Lung (tissue), 12 donors: ENCODE measurements around the gene USP3. TPM values are rescaled to one million over a fixed set of nuclear protein-coding genes. Genes with fewer than 3 reads are reported as not detected.

ENCODE experiments used
- ATAC-seq: fragments of 200-7000 bp; cut with Tn5 transposase; one replicate; pipeline ENCODE4 v1.9.1; 2020; ENCODE audit warnings: moderate number of reproducible peaks; ENCODE audit not compliant: insufficient read depth, low FRiP score
- DNase-seq, 3 donors: peaks; one replicate each; pipeline ENCODE4 v3.0.0-alpha.2; 2013 to 2017
- H3K27ac ChIP-seq, 2 donors: one replicate each; pipeline ENCODE4 v1.5.1; 2013; ENCODE audit warnings: mild to moderate bottlenecking in 2 of 2, moderate library complexity in 2 of 2, control low read depth in 1 of 2, inconsistent platforms in 1 of 2, low read depth in 1 of 2, low read length in 1 of 2
- H3K27me3 ChIP-seq, 3 donors: one replicate each; pipeline ENCODE4 v1.5.1; 2013; ENCODE audit warnings: low read length in 2 of 3; ENCODE audit not compliant: control insufficient read depth in 3 of 3, insufficient read depth in 3 of 3
- H3K36me3 ChIP-seq, 4 donors: one replicate each; pipeline ENCODE4 v1.5.1; 2013; ENCODE audit warnings: low read length in 4 of 4, mild to moderate bottlenecking in 1 of 4, moderate library complexity in 1 of 4; ENCODE audit not compliant: control insufficient read depth in 4 of 4, insufficient read depth in 4 of 4
- H3K4me1 ChIP-seq, 5 donors: one replicate each; pipeline ENCODE4 v1.5.1; 2013; ENCODE audit warnings: low read length in 5 of 5, mild to moderate bottlenecking in 2 of 5, moderate library complexity in 1 of 5; ENCODE audit not compliant: control insufficient read depth in 5 of 5, insufficient read depth in 5 of 5
- H3K4me3 ChIP-seq: one replicate; pipeline ENCODE4 v1.5.1; 2013; ENCODE audit warnings: mild to moderate bottlenecking, control low read depth, moderate library complexity
- H3K9ac ChIP-seq, 2 donors: one replicate each; pipeline ENCODE4 v1.5.1; 2013; ENCODE audit warnings: low read length in 2 of 2, control low read depth in 1 of 2; ENCODE audit not compliant: insufficient read depth in 1 of 2
- H3K9me3 ChIP-seq, 4 donors: one replicate each; pipeline ENCODE4 v1.5.1; 2013; ENCODE audit warnings: low read length in 3 of 4, mild to moderate bottlenecking in 1 of 4, moderate library complexity in 1 of 4; ENCODE audit not compliant: control insufficient read depth in 4 of 4, insufficient read depth in 3 of 4
- WGBS, 2 donors: extraction: QIAGEN DNeasy Blood & Tissue Kit; methylation state at CpG; one replicate each; pipeline ENCODE4 v1.1.7; 2013; 5-methylcytosine and 5-hydroxymethylcytosine counted together
- polyA plus RNA-seq, 2 donors: library from polyadenylated mRNA; stranded (reverse); fragments of 200-250 nt; gene quantifications; one replicate each; pipeline ENCODE4 v1.2.1, GENCODE V29; 2013
- total RNA-seq, 2 donors: library from RNA; depleted of rRNA in 1 of 2; stranded (reverse); fragments of >200 nt in 1 of 2; gene quantifications; one replicate each; pipeline ENCODE4 v1.2.1, GENCODE V29; 2014 to 2021
- TF ChIP-seq, protein P1 (sequence below): IDR thresholded peaks from 2 replicates; pipeline ENCODE4 v1.5.1; 2012; ENCODE audit warnings: mild to moderate bottlenecking; ENCODE audit errors: control extremely low read depth, extremely low read depth
- donor health status: control.
- donor health status: control.
- donor health status: Bipolar disorder and iron deficiency.
- donor health status: healthy.
- donor health status: DM: yes; HTN: yes; CAD: no.

Gene USP3
- total and polyA plus RNA-seq, 4 donors, result 29.1 to 95.5 (median 49.9) TPM

DNA sequence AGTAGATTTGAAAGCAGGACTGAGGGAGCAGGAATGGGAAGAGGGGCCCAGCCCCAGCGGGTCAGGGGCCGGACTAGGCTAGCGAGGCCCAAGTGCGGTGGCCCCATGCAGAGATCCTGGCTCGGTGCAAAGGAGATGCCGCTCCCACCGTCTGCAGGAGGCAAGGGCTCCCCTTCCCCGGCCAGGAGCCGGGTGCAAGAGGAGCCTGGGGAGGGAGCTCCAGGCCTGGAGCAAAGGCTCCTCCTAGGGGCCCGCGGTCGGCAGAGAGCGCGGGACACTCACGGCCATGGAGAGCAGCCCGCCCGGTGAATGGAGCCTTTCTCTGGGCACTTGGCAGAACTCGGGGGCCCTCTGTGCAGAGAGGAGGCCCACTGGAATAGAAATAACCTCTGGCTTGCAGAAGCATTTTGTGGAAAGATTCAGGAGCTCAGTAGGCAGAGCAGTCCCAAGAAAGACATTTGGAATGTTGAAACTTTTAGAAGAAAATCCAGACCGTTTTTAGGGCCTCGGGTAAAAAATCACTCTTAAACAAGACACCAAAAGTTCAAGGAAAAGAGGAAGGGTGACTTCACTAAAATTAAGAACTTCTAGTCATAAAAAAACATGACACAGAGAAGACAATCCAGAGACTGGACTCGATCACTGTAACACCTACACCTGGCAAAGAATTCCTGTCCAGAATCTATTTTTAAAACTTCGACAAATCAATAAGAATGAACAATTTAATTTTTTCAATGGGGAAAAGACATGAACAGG is 43.0 kb upstream of the USP3 start:
- DNase-seq (peak in 2 of 3 donors; percentile 43 to 49), ATAC-seq (no peak)
- Histone ChIP-seq H3K4me3 (no peak overlapping the region), H3K36me3 (no peaks in the 10 kb centered on the region), H3K9ac (no peak overlapping the region), H3K4me1 (peaks cover 0 to 26% (median 8%) of the 10 kb centered on the region in 5 donors), H3K9me3 (no peaks in the 10 kb centered on the region), H3K27me3 (no peaks in the 10 kb centered on the region), H3K27ac (no peak overlapping the region)
- TF ChIP-seq, protein P1, sequence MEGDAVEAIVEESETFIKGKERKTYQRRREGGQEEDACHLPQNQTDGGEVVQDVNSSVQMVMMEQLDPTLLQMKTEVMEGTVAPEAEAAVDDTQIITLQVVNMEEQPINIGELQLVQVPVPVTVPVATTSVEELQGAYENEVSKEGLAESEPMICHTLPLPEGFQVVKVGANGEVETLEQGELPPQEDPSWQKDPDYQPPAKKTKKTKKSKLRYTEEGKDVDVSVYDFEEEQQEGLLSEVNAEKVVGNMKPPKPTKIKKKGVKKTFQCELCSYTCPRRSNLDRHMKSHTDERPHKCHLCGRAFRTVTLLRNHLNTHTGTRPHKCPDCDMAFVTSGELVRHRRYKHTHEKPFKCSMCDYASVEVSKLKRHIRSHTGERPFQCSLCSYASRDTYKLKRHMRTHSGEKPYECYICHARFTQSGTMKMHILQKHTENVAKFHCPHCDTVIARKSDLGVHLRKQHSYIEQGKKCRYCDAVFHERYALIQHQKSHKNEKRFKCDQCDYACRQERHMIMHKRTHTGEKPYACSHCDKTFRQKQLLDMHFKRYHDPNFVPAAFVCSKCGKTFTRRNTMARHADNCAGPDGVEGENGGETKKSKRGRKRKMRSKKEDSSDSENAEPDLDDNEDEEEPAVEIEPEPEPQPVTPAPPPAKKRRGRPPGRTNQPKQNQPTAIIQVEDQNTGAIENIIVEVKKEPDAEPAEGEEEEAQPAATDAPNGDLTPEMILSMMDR, result no peak
- WGBS, 2 donors, result 69 to 72% methylated on average over 22 of the region's 22 CpGs

DNA sequence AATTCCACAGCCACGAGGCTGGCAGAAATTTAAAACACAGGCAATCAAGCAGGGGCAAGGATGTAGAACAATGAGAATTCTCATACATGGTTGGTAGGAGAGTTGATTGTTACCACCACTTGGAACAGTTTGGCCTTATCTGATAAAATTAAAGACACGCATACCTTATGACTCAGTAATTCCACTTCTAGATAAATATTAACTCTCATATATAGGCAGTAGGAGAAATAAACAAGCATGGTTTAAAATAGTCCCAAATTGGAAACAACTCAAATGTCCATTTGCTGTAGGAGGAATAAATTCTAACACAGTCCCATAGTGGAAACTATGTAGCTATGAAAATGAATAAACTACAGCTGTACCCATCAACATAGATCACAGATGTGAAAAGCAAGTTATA is 42.3 kb upstream of the USP3 start:
- TF ChIP-seq, protein P1, result no peak
- Histone ChIP-seq H3K27ac (no peak overlapping the region), H3K27me3 (no peaks in the 10 kb centered on the region), H3K9me3 (no peaks in the 10 kb centered on the region), H3K36me3 (no peaks in the 10 kb centered on the region), H3K9ac (no peak overlapping the region), H3K4me3 (no peak overlapping the region), H3K4me1 (peaks cover 0 to 29% (median 12%) of the 10 kb centered on the region in 5 donors)
- no peak for ATAC-seq
- DNase-seq, result no peak
- WGBS, 2 donors, result 47 to 61% methylated on average over 2 of the region's 2 CpGs

DNA sequence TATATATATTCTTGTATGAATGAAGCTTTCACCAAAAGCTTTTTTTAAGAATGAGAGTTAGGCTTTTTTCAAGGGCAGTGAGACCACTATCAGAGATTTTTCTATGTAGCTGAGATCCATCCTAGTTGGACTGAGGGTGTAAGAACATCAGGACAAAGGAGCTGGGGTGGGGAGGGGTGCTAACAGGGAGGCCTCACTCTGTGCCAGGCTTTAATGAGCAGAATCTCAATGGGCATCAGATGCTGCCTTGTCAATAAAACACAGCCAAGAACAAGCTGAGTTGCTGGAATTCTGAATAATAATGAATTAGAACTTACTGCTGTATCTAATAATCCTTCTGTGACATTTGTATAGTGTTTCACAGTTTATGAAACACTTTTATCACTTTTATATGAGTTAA is 41.4 kb upstream of the USP3 start:
- peaks cover 0 to 25% (median 12%) of the 10 kb centered on the region in 5 donors for H3K4me1 ChIP-seq
- H3K27ac ChIP-seq, result no peak overlapping the region
- DNase-seq, result no peak
- no peak overlapping the region for H3K9ac ChIP-seq
- no peak for ATAC-seq
- H3K36me3 ChIP-seq, result no peaks in the 10 kb centered on the region
- TF ChIP-seq, protein P1, result no peak
- H3K4me3 ChIP-seq, result no peak overlapping the region
- no peaks in the 10 kb centered on the region for H3K27me3 ChIP-seq
- no peaks in the 10 kb centered on the region for H3K9me3 ChIP-seq

DNA sequence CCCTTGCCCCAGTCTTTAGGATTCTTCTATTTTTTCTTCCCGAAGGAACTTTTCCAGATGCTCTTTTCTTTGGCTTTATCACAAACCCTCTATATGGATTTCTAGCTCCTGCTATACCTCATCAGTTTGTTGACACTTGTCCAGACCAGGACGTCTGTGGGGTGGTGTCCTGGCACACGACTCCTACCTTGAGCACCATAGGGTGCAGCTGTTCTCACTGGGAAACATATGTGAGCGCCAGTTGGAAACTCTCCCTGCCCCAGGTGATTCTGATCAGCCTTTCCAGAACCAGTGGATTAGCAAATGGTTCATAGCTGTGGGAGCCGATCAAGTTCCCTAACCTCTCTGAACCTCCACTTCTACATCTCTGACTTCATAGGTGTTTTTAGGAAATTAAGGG is 40.6 kb upstream of the USP3 start:
- Histone ChIP-seq H3K9ac (no peak overlapping the region), H3K9me3 (no peaks in the 10 kb centered on the region), H3K27ac (no peak overlapping the region), H3K4me3 (no peak overlapping the region), H3K27me3 (no peaks in the 10 kb centered on the region), H3K4me1 (peaks cover 0 to 25% (median 12%) of the 10 kb centered on the region in 5 donors), H3K36me3 (no peaks in the 10 kb centered on the region)
- WGBS, 2 donors, result 75 to 89% methylated on average over 5 of the region's 5 CpGs
- DNase-seq (no peak), ATAC-seq (no peak)
- TF ChIP-seq, protein P1, result no peak
